ENCODE measurements around the gene PPP6R3.

DNA sequence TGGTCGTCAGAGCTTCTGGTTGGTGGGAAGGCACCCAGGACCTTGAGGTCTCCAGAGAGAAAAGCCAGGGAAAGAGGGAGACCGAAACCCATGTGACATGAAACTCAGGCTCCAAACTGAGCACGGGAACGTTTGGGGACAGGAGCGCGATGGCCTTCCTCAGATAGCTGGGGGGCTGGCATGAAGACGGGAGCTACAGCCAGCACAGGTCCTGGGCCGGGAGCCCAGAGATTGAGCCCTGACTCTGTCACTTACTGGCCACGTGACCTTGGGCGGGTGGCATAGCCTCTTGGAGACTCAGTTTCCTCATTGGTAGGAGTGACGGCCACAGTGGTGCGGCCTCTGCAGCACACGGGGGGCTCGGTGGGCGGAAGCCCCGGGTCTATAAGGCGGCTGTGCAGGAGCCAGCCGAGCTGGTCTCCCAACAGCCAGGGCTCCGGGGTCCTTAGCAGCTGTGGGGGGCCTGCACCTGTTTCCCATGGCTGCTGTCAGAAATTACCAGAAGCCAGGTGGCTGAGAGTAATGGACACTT is 36.4 kb upstream of the PPP6R3 start:
- no peak for TF ChIP-seq POLR2AphosphoS5 (IDR thresholded peaks at IDR 0.05; ENCODE audit: low read depth, low read length)
- TF ChIP-seq, protein P1, sequence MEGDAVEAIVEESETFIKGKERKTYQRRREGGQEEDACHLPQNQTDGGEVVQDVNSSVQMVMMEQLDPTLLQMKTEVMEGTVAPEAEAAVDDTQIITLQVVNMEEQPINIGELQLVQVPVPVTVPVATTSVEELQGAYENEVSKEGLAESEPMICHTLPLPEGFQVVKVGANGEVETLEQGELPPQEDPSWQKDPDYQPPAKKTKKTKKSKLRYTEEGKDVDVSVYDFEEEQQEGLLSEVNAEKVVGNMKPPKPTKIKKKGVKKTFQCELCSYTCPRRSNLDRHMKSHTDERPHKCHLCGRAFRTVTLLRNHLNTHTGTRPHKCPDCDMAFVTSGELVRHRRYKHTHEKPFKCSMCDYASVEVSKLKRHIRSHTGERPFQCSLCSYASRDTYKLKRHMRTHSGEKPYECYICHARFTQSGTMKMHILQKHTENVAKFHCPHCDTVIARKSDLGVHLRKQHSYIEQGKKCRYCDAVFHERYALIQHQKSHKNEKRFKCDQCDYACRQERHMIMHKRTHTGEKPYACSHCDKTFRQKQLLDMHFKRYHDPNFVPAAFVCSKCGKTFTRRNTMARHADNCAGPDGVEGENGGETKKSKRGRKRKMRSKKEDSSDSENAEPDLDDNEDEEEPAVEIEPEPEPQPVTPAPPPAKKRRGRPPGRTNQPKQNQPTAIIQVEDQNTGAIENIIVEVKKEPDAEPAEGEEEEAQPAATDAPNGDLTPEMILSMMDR (IDR thresholded peaks at IDR 0.05) = no peak
- TF ChIP-seq, protein P2, sequence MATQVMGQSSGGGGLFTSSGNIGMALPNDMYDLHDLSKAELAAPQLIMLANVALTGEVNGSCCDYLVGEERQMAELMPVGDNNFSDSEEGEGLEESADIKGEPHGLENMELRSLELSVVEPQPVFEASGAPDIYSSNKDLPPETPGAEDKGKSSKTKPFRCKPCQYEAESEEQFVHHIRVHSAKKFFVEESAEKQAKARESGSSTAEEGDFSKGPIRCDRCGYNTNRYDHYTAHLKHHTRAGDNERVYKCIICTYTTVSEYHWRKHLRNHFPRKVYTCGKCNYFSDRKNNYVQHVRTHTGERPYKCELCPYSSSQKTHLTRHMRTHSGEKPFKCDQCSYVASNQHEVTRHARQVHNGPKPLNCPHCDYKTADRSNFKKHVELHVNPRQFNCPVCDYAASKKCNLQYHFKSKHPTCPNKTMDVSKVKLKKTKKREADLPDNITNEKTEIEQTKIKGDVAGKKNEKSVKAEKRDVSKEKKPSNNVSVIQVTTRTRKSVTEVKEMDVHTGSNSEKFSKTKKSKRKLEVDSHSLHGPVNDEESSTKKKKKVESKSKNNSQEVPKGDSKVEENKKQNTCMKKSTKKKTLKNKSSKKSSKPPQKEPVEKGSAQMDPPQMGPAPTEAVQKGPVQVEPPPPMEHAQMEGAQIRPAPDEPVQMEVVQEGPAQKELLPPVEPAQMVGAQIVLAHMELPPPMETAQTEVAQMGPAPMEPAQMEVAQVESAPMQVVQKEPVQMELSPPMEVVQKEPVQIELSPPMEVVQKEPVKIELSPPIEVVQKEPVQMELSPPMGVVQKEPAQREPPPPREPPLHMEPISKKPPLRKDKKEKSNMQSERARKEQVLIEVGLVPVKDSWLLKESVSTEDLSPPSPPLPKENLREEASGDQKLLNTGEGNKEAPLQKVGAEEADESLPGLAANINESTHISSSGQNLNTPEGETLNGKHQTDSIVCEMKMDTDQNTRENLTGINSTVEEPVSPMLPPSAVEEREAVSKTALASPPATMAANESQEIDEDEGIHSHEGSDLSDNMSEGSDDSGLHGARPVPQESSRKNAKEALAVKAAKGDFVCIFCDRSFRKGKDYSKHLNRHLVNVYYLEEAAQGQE (IDR thresholded peaks at IDR 0.05; ENCODE audit: insufficient read depth in 1 of 2, low read depth in 2 of 2, low read length in 1 of 2) = no peak
- no peak for TF ChIP-seq TCF7L2 (IDR thresholded peaks at IDR 0.05; ENCODE audit: low read depth, low read length)

All from Panc1 (cell line).